Vagina (tissue), 2 donors: Measurements from ENCODE around the gene DAGLA. TPM values are rescaled to one million over a fixed set of nuclear protein-coding genes. Genes with fewer than 3 reads are reported as not detected.
A peak's percentile ranks its signal among the peaks of the same experiment; 100 is the strongest.

ENCODE experiments used
- DNase-seq, 2 donors: peaks; one replicate each; pipeline ENCODE4 v3.0.0-alpha.2; 2017; ENCODE audit errors: extremely low spot score in 2 of 2
- H3K27ac ChIP-seq: fragments of 200-600 bp; sonication (generic); one replicate; pipeline ENCODE4 v1.5.1; 2019
- H3K27me3 ChIP-seq: fragments of 200-600 bp; sonication (generic); one replicate; pipeline ENCODE4 v1.5.1; 2019
- H3K36me3 ChIP-seq, 2 donors: fragments of 200-600 bp; sonication (generic); one replicate each; pipeline ENCODE4 v1.5.1; 2017 to 2019
- H3K4me1 ChIP-seq: fragments of 200-600 bp; sonication (generic); one replicate; pipeline ENCODE4 v1.5.1; 2019
- H3K4me3 ChIP-seq, 2 donors: fragments of 200-600 bp; sonication (generic); 1 replicate in 1 of 2; 2 replicates in 1 of 2; pipeline ENCODE4 v1.5.1; 2016 to 2019
- H3K9me3 ChIP-seq: fragments of 200-600 bp; sonication (generic); one replicate; pipeline ENCODE4 v1.5.1; 2019
- CTCF ChIP-seq, 3 experiments: fragments of 450-650 bp in 2 of 3; fragments of 200-600 bp in 1 of 3; sonication (generic) in 1 of 3; IDR thresholded peaks; one replicate each; pipeline ENCODE4 v1.5.1; 2017 to 2019; ENCODE audit warnings: antibody characterized with exemption in 3 of 3, mild to moderate bottlenecking in 2 of 3, moderate library complexity in 2 of 3
- POLR2A ChIP-seq, 2 donors: fragments of 450-650 bp; IDR thresholded peaks; one replicate each; pipeline ENCODE4 v1.6.1; 2017; ENCODE audit warnings: antibody characterized with exemption in 2 of 2, mild to moderate bottlenecking in 2 of 2, moderate library complexity in 2 of 2
- POLR2AphosphoS5 ChIP-seq, 2 donors: sonication (generic); formaldehyde crosslinking; IDR thresholded peaks; one replicate each; pipeline ENCODE4 v1.9.0; 2017; ENCODE audit warnings: antibody characterized with exemption in 2 of 2, mild to moderate bottlenecking in 2 of 2, low read depth in 1 of 2; ENCODE audit not compliant: insufficient read depth in 1 of 2
- intact Hi-C: fragments of 100-400 bp; cut with DNase I; formaldehyde crosslinking; loops from one replicate; pipeline ENCODE4 v1.15.1; 2023
- total RNA-seq: library from RNA; depleted of rRNA; stranded (reverse); fragments of >200 nt; gene quantifications from one replicate; pipeline ENCODE4 v1.2.3, GENCODE V29; 2016

Gene DAGLA
- total RNA-seq, 1 donor from 2014 or later, result 1.5 TPM

GRCh38 chr11:61697078-61697502 lies 16.9 kb downstream of the DAGLA start:
- DNase-seq, result no peak
- TF ChIP-seq POLR2AphosphoS5 (IDR thresholded peaks at IDR 0.05; ENCODE audit: insufficient read depth in 1 of 2, low read depth in 1 of 2) (no peak), POLR2A (IDR thresholded peaks at IDR 0.05) (no peak), CTCF (IDR thresholded peaks at IDR 0.05) (no peak)
- Histone ChIP-seq H3K4me3 (no peak overlapping the region), H3K27me3 (no peaks in the 10 kb centered on the region), H3K4me1 (peaks cover 66% of the 10 kb centered on the region), H3K9me3 (no peaks in the 10 kb centered on the region), H3K36me3 (no peaks in the 10 kb centered on the region), H3K27ac (peak overlapping the region; percentile 86)
- intact Hi-C loops, result no loop called here

- DNase-seq, result no peak
- Histone ChIP-seq H3K27me3 (no peaks in the 10 kb centered on the region), H3K9me3 (no peaks in the 10 kb centered on the region), H3K36me3 (no peaks in the 10 kb centered on the region), H3K27ac (no peak overlapping the region), H3K4me1 (peaks cover 66% of the 10 kb centered on the region), H3K4me3 (no peak overlapping the region)
- TF ChIP-seq POLR2A (IDR thresholded peaks at IDR 0.05), result no peak
- TF ChIP-seq CTCF (IDR thresholded peaks at IDR 0.05), result no peak
- no peak for TF ChIP-seq POLR2AphosphoS5 (IDR thresholded peaks at IDR 0.05; ENCODE audit: insufficient read depth in 1 of 2, low read depth in 1 of 2)
- intact Hi-C loops, result no loop called here
Observed at GRCh38 chr11:61697764-61698163, 17.6 kb downstream of the DAGLA start.

DNA sequence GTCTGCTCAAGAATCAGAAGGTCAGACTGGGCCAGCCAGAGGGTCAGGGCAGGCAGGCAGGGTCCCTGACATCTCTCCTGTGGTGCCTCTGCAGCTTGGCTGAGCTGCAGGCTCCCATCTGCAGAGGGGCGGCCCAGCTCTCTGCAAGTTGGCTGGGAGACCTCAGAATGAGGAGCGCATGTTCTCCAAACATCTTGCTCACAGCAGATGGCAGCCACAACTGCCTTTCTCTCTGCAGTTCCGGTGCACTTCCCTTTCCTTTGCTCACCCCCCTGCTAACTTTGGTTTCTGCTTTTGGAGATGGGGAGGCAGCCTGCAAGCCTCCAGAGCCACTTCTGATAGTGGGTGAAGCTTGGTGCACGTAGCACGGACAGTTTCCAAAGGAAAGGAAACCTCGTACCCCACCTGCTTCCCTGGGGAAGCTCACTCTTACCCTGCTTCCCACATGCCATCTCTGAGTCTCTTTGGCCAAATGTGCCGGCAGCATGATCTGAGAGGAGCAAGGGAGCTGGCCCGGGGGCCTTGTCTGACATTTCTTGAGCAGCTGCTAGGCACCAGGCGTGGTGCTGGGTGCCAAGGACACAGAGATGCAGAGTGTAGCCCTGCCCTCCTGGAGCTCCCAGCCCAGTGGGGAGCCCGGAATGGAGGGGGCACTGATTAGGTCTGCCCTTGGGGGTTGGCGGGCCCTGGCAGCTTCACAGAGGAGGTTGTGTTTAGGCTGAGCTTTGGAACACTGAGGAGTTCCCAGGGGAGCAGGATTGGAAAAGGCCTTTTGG lies 18.2 kb downstream of the DAGLA start:
- no peaks in the 10 kb centered on the region for H3K36me3 ChIP-seq
- H3K4me1 ChIP-seq, result peaks cover 66% of the 10 kb centered on the region
- TF ChIP-seq POLR2AphosphoS5 (IDR thresholded peaks at IDR 0.05; ENCODE audit: insufficient read depth in 1 of 2, low read depth in 1 of 2) (no peak), POLR2A (IDR thresholded peaks at IDR 0.05) (no peak), CTCF (IDR thresholded peaks at IDR 0.05) (no peak)
- intact Hi-C loops, result no loop called here
- no peak for DNase-seq
- H3K9me3 ChIP-seq, result no peaks in the 10 kb centered on the region
- H3K27ac ChIP-seq, result no peak overlapping the region
- H3K4me3 ChIP-seq, result no peak overlapping the region
- H3K27me3 ChIP-seq, result no peaks in the 10 kb centered on the region

DNA sequence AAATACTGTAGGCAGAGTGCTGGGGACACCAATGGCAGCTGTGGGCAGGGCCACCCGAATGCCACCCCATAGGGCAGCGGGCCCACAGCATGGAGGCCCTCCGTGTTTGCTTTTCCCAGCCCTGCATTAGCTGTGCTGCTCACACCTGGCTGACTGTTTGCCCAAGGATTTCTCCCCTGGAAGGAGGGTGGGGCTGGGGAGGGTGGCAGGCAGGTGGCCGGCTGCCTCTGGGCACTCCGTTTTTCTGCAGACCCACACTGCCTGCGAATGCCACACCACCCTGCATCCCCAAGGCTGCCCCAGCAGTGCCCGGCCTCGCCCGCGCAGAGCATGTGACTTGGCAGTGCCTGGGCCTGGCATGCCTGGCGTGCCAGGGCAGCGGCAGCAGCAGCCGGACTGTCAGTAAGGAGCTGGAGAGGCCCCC lies 19.6 kb downstream of the DAGLA start:
- H3K27me3 ChIP-seq, result no peaks in the 10 kb centered on the region
- no peak overlapping the region for H3K4me3 ChIP-seq
- no peak for DNase-seq
- intact Hi-C loops, result no loop called here
- H3K4me1 ChIP-seq, result peaks cover 58% of the 10 kb centered on the region
- TF ChIP-seq POLR2AphosphoS5 (IDR thresholded peaks at IDR 0.05; ENCODE audit: insufficient read depth in 1 of 2, low read depth in 1 of 2), result no peak
- no peak for TF ChIP-seq CTCF (IDR thresholded peaks at IDR 0.05)
- TF ChIP-seq POLR2A (IDR thresholded peaks at IDR 0.05), result no peak
- no peaks in the 10 kb centered on the region for H3K9me3 ChIP-seq
- H3K27ac ChIP-seq, result no peak overlapping the region
- no peaks in the 10 kb centered on the region for H3K36me3 ChIP-seq

GRCh38 chr11:61700212-61700611 lies 20.0 kb downstream of the DAGLA start:
- H3K27me3 ChIP-seq, result no peaks in the 10 kb centered on the region
- no peak overlapping the region for H3K4me3 ChIP-seq
- no peaks in the 10 kb centered on the region for H3K9me3 ChIP-seq
- H3K36me3 ChIP-seq, result no peaks in the 10 kb centered on the region
- TF ChIP-seq POLR2A (IDR thresholded peaks at IDR 0.05), result no peak
- TF ChIP-seq CTCF (IDR thresholded peaks at IDR 0.05), result no peak
- TF ChIP-seq POLR2AphosphoS5 (IDR thresholded peaks at IDR 0.05; ENCODE audit: insufficient read depth in 1 of 2, low read depth in 1 of 2), result no peak
- intact Hi-C loops, result no loop called here
- DNase-seq, result no peak
- H3K4me1 ChIP-seq, result peaks cover 53% of the 10 kb centered on the region
- no peak overlapping the region for H3K27ac ChIP-seq
